H9 (cell line): ENCODE measurements around the gene CATSPERZ. TPM values are rescaled to one million over a fixed set of nuclear protein-coding genes. Genes with fewer than 3 reads are reported as not detected.
A peak's percentile ranks its signal among the peaks of the same experiment; 100 is the strongest.

Experiments
- DNase-seq: peaks from one replicate; pipeline ENCODE4 v3.0.0-alpha.2; 2017
- H2AFZ ChIP-seq: one replicate; pipeline ENCODE4 v1.6.1; 2013; ENCODE audit warnings: mild to moderate bottlenecking, low read length, control low read depth, moderate library complexity
- H2AK5ac ChIP-seq: 2 replicates; pipeline ENCODE4 v1.6.1; 2013; ENCODE audit warnings: low read length, control low read depth, mixed read lengths; ENCODE audit not compliant: insufficient read length
- H2BK120ac ChIP-seq: one replicate; pipeline ENCODE4 v1.6.1; 2013; ENCODE audit warnings: low read depth, mild to moderate bottlenecking, low read length, control low read depth, inconsistent platforms; ENCODE audit not compliant: poor library complexity, severe bottlenecking
- H2BK12ac ChIP-seq: 2 replicates; pipeline ENCODE4 v1.6.1; 2013; ENCODE audit warnings: low read length, control low read depth, mixed read lengths, low read depth; ENCODE audit not compliant: insufficient read length
- H2BK15ac ChIP-seq: 2 replicates; pipeline ENCODE4 v1.6.1; 2013; ENCODE audit warnings: low read depth, low read length, control low read depth
- H2BK20ac ChIP-seq: one replicate; pipeline ENCODE4 v1.6.1; 2013; ENCODE audit warnings: low read depth, mild to moderate bottlenecking, low read length, control low read depth, inconsistent platforms; ENCODE audit not compliant: poor library complexity, severe bottlenecking
- H2BK5ac ChIP-seq: 2 replicates; pipeline ENCODE4 v1.6.1; 2013; ENCODE audit warnings: low read length, control low read depth, mixed read lengths; ENCODE audit not compliant: insufficient read length
- H3K14ac ChIP-seq: 2 replicates; pipeline ENCODE4 v1.6.1; 2013; ENCODE audit warnings: low read length, control low read depth; ENCODE audit not compliant: insufficient read depth
- H3K18ac ChIP-seq: 2 replicates; pipeline ENCODE4 v1.6.1; 2013; ENCODE audit warnings: low read depth, mild to moderate bottlenecking, mixed read lengths, low read length, control low read depth; ENCODE audit not compliant: insufficient read length
- H3K23ac ChIP-seq: 2 replicates; pipeline ENCODE4 v1.6.1; 2013; ENCODE audit warnings: low read length, control low read depth, mixed read lengths, low read depth; ENCODE audit not compliant: insufficient read length
- H3K23me2 ChIP-seq: 2 replicates; pipeline ENCODE4 v1.6.1; 2013; ENCODE audit warnings: low read depth, mild to moderate bottlenecking, mixed read lengths, low read length, control low read depth; ENCODE audit not compliant: insufficient read length, poor library complexity, severe bottlenecking
- H3K27ac ChIP-seq: 2 replicates; pipeline ENCODE4 v1.5.1; 2013; ENCODE audit warnings: low read length, control low read depth, mixed read lengths, low read depth; ENCODE audit not compliant: insufficient read length
- H3K27me3 ChIP-seq: 2 replicates; pipeline ENCODE4 v1.6.1; 2013; ENCODE audit warnings: low read length, control low read depth, inconsistent platforms; ENCODE audit not compliant: insufficient read depth
- H3K4ac ChIP-seq: 2 replicates; pipeline ENCODE4 v1.6.1; 2013; ENCODE audit warnings: low read depth, mild to moderate bottlenecking, control low read depth, inconsistent platforms, low read length, moderate library complexity
- H3K4me1 ChIP-seq: 2 replicates; pipeline ENCODE4 v1.6.1; 2013; ENCODE audit warnings: low read length, control low read depth, inconsistent platforms; ENCODE audit not compliant: insufficient read depth
- H3K4me2 ChIP-seq: 2 replicates; pipeline ENCODE4 v1.6.1; 2013; ENCODE audit warnings: low read length, control low read depth, mixed read lengths; ENCODE audit not compliant: insufficient read length, insufficient read depth
- H3K56ac ChIP-seq: 2 replicates; pipeline ENCODE4 v1.6.1; 2013; ENCODE audit warnings: low read depth, mild to moderate bottlenecking, mixed read lengths, low read length, control low read depth; ENCODE audit not compliant: insufficient read length
- H3K79me1 ChIP-seq: 2 replicates; pipeline ENCODE4 v1.6.1; 2013; ENCODE audit warnings: low read depth, mild to moderate bottlenecking, moderate library complexity, low read length, control low read depth, inconsistent platforms; ENCODE audit not compliant: insufficient read depth, poor library complexity, severe bottlenecking
- H3K79me2 ChIP-seq: 2 replicates; pipeline ENCODE4 v1.6.1; 2013; ENCODE audit warnings: low read length, control low read depth, inconsistent platforms; ENCODE audit not compliant: insufficient read depth
- H3K9ac ChIP-seq: 2 replicates; pipeline ENCODE4 v1.6.1; 2013; ENCODE audit warnings: low read length, control low read depth, mixed read lengths; ENCODE audit not compliant: insufficient read length; ENCODE audit errors: extremely low read depth
- H3K9me3 ChIP-seq: one replicate; pipeline ENCODE4 v1.6.1; 2013; ENCODE audit warnings: low read depth, low read length, inconsistent platforms; ENCODE audit not compliant: control insufficient read depth
- H3T11ph ChIP-seq: one replicate; pipeline ENCODE4 v1.6.1; 2013; ENCODE audit warnings: mild to moderate bottlenecking, low read length, control low read depth, inconsistent platforms
- H4K20me1 ChIP-seq: one replicate; pipeline ENCODE4 v1.6.1; 2013; ENCODE audit not compliant: control insufficient read depth, insufficient read length, insufficient read depth
- H4K5ac ChIP-seq: 2 replicates; pipeline ENCODE4 v1.6.1; 2013; ENCODE audit warnings: low read depth, mild to moderate bottlenecking, mixed read lengths, low read length, control low read depth; ENCODE audit not compliant: insufficient read length
- H4K8ac ChIP-seq: replicated peaks from 2 replicates; pipeline ENCODE4 v1.6.1; 2013; ENCODE audit warnings: low read length, control low read depth, mixed read lengths, low read depth; ENCODE audit not compliant: insufficient read length
- H4K91ac ChIP-seq: 2 replicates; pipeline ENCODE4 v1.6.1; 2013; ENCODE audit warnings: low read depth, mild to moderate bottlenecking, moderate library complexity, mixed read lengths, low read length, control low read depth; ENCODE audit not compliant: insufficient read length
- H3K27ac Mint-ChIP-seq, 3 experiments: 2 replicates in 2 of 3; 3 replicates in 1 of 3; pipeline ENCODE4 v1.8.0; 2020 to 2021; ENCODE audit warnings: mixed read lengths in 3 of 3, mild to moderate bottlenecking in 1 of 3, moderate library complexity in 1 of 3
- H3K27me3 Mint-ChIP-seq: 2 replicates; pipeline ENCODE4 v1.8.0; 2021; ENCODE audit warnings: low read depth, mild to moderate bottlenecking, moderate library complexity, mixed read lengths
- H3K36me3 Mint-ChIP-seq, 3 experiments: 2 replicates in 2 of 3; 3 replicates in 1 of 3; pipeline ENCODE4 v1.8.0; 2020 to 2021; ENCODE audit warnings: low read depth in 3 of 3, mixed read lengths in 3 of 3; ENCODE audit not compliant: insufficient read depth in 1 of 3
- H3K4me1 Mint-ChIP-seq, 2 experiments: 2 replicates each; pipeline ENCODE4 v1.8.0; 2020; ENCODE audit warnings: mixed read lengths in 2 of 2
- H3K4me3 Mint-ChIP-seq, 2 experiments: 2 replicates in 1 of 2; 3 replicates in 1 of 2; pipeline ENCODE4 v1.8.0; 2020 to 2021; ENCODE audit warnings: mild to moderate bottlenecking in 2 of 2, mixed read lengths in 2 of 2, moderate library complexity in 1 of 2
- H3K9me3 Mint-ChIP-seq, 2 experiments: 2 replicates in 1 of 2; 3 replicates in 1 of 2; pipeline ENCODE4 v1.8.0; 2020; ENCODE audit warnings: mild to moderate bottlenecking in 2 of 2, mixed read lengths in 2 of 2, moderate library complexity in 1 of 2
- CTCF ChIP-seq: fragments of 200-600 bp; sonication (generic); conservative IDR thresholded peaks from 3 replicates; pipeline ENCODE4 v1.8.0; 2021; ENCODE audit warnings: antibody characterized with exemption, mild to moderate bottlenecking
- WGBS: extraction: QIAGEN DNeasy Blood & Tissue Kit; methylation state at CpG from one replicate; pipeline ENCODE4 v1.1.7; 2013; ENCODE audit warnings: missing lambda C conversion rate, low lambda C conversion rate, mixed read lengths; ENCODE audit not compliant: insufficient read length; ENCODE audit errors: extremely low coverage; 5-methylcytosine and 5-hydroxymethylcytosine counted together
- total RNA-seq: library from RNA; stranded (reverse); gene quantifications from 2 replicates; pipeline ENCODE4 v1.2.1, GENCODE V29; 2021

The CATSPERZ gene
- total RNA-seq, 1 experiment from 2014 or later, result 0.92 TPM

GRCh38 chr11:64341429-64341828 lies 41.3 kb downstream of the CATSPERZ start:
- H3K56ac ChIP-seq, result no peak overlapping the region
- no peak for TF ChIP-seq CTCF
- Mint-ChIP-seq H3K36me3 (0 out of 7 replicates have a peak, but pooled peaks cover 0 to 2% (median 0%) of the 10 kb centered on the region in 3 experiments), H3K27ac (peak overlapping the region in 1 of 3 experiments; percentile 72; a peak in 1 of 7 replicates), H3K4me1 (peaks cover 7 to 31% of the 10 kb centered on the region in 2 experiments), H3K9me3 (no peaks in the 10 kb centered on the region), H3K27me3 (peaks cover 18% of the 10 kb centered on the region), H3K4me3 (peak overlapping the region; percentile 66 to 84)
- H3K23me2 ChIP-seq, result peaks cover 17% of the 10 kb centered on the region
- no CpG with 5 or more reads among the region's 21 CpGs for WGBS
- no peak for DNase-seq
- no peak overlapping the region for H2BK15ac ChIP-seq
- H3T11ph ChIP-seq, result no peak overlapping the region
- H3K4me1 ChIP-seq, result no peaks in the 10 kb centered on the region; the same call in 1 of the 2 replicates
- no peaks in the 10 kb centered on the region for H3K27me3 ChIP-seq
- H4K8ac ChIP-seq, result no peak overlapping the region
- no peaks in the 10 kb centered on the region for H3K79me2 ChIP-seq
- H4K5ac ChIP-seq, result no peak overlapping the region
- H2BK5ac ChIP-seq, result no peak overlapping the region
- no peak overlapping the region for H2AFZ ChIP-seq
- H3K23ac ChIP-seq, result no peak overlapping the region
- H2AK5ac ChIP-seq, result no peak overlapping the region
- no peak overlapping the region for H3K4ac ChIP-seq
- H3K79me1 ChIP-seq, result no peaks in the 10 kb centered on the region
- peak overlapping the region; percentile 58 for H3K4me2 ChIP-seq
- H3K14ac ChIP-seq, result peak overlapping the region; percentile 10; the same call in 1 of the 2 replicates
- H3K9me3 ChIP-seq, result no peaks in the 10 kb centered on the region
- no peak overlapping the region for H2BK120ac ChIP-seq
- no peak overlapping the region for H2BK20ac ChIP-seq
- no peak overlapping the region for H3K9ac ChIP-seq
- H2BK12ac ChIP-seq, result no peak overlapping the region
- H4K20me1 ChIP-seq, result peaks cover 3% of the 10 kb centered on the region
- H3K18ac ChIP-seq, result no peak overlapping the region
- H3K27ac ChIP-seq, result no peak overlapping the region
- no peak overlapping the region for H4K91ac ChIP-seq
